Activated CD8-positive, alpha-beta memory T cell treated with anti-CD3 and anti-CD28 coated beads for 1 hour (primary cell): ENCODE measurements around the gene BCAP31.
"Not testable (repeated sequence)": the region's sequence is repeated elsewhere in the genome, so short reads cannot be mapped to it uniquely, and the experiment has no call there.

Source experiments
- DNase-seq, 2 donors: peaks; one replicate each; pipeline ENCODE4 v3.0.0-alpha.2; 2020; ENCODE audit warnings: low read depth in 1 of 2; ENCODE audit errors: extremely low read depth in 1 of 2

Gene BCAP31

GRCh38 chrX:153696538-153696937 lies 27.6 kb downstream of the BCAP31 start:
- not testable (repeated sequence) for DNase-seq

DNA sequence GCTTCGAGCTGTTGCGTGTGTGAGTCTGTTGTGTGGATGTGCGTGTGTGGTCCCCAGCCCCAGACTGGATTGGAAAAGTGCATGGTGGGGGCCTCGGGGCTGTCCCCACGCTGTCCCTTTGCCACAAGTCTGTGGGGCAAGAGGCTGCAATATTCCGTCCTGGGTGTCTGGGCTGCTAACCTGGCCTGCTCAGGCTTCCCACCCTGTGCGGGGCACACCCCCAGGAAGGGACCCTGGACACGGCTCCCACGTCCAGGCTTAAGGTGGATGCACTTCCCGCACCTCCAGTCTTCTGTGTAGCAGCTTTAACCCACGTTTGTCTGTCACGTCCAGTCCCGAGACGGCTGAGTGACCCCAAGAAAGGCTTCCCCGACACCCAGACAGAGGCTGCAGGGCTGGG lies 28.1 kb downstream of the BCAP31 start:
- DNase-seq: no peak

- no peak for DNase-seq
These were observed 29.4 kb downstream of the BCAP31 start for GRCh38 chrX:153694687-153695270.

GRCh38 chrX:153694256-153694655 lies 29.9 kb downstream of the BCAP31 start:
- DNase-seq: not testable (repeated sequence)

DNA sequence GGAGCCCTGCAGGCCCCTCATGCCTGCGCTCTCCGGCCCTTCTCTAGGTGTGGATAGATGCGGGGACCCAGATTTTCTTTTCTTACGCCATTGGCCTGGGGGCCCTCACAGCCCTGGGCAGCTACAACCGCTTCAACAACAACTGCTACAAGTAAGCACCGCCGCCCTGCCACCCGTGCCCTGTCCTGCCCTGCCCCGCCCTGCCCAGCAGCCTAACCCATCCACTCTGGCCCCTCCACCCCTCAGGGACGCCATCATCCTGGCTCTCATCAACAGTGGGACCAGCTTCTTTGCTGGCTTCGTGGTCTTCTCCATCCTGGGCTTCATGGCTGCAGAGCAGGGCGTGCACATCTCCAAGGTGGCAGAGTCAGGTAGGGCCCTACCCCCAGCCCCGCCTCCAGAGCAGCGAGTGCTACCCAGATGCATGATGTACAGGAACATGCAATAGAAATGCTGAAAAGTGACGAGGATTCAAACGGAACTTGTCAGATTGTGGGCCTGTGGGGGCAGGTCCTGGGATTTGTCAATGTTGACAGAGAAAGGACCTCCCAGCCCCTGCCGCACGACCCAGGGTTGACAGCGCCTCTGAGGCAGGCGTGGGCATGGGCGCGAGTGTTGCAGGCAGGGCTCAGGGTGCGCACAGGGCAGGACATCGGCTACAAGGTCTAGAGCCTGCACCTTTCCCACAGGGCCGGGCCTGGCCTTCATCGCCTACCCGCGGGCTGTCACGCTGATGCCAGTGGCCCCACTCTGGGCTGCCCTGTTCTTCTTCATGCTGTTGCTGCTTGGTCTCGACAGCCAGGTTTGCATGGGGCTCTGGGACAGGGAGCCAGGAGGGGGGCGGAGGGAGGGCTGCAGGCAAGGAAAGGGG lies 30.7 kb downstream of the BCAP31 start:
- DNase-seq: no peak

DNA sequence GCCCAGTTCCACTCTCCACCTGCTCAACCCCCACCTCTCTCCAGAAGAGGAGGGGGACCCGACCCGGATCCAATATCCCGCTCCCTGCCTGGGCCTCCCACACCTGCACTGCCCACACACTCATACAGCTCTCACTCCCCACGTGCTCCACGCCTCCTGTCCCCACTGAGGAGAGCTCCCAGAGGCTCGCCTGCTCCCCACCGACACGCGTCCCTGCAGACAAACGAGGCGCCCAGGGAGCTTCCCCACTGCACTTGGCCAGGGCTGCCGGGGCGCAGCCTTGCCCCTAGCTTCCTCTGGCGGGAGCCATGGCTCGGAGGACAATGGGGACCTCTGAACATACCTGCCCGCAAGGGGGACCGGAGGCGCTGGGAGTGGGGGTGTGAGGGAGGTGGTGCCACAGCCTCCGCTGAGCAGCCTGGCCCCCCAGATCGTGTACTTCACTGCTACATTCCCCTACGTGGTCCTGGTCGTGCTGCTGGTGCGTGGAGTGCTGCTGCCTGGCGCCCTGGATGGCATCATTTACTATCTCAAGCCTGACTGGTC lies 31.5 kb downstream of the BCAP31 start:
- DNase-seq: no peak

- DNase-seq: no peak
These were observed 32.2 kb downstream of the BCAP31 start for GRCh38 chrX:153692003-153692402.

DNA sequence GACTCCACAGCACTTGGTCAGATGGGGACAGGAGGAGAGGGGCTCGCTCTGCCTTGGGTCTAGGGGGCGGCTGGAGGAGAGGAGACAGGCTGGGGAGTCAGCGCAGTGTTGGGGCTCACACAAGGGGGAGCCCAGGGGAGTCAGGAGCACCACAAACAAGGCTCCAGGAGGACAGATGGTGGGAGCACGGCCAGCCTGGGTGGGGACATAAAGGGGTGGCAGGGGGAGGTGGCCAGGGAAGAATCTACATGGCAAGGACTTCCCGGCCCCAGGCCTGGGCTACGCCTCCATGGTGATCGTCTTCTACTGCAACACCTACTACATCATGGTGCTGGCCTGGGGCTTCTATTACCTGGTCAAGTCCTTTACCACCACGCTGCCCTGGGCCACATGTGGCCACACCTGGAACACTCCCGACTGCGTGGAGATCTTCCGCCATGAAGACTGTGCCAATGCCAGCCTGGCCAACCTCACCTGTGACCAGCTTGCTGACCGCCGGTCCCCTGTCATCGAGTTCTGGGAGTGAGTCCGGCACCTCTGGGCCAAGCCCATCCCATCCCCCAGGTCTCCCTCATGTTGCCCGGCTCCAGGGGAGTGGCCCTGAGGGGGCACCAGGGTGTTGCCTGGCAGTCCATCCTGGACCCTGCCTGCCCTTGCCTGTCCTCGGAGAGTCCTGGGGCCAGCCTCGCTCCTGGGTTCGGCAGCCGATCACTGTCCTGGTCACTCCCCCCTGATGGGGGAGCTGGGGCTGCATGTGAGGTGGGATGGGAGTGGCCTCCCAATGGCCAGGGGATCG lies 33.0 kb downstream of the BCAP31 start:
- not testable (repeated sequence) for DNase-seq

DNA sequence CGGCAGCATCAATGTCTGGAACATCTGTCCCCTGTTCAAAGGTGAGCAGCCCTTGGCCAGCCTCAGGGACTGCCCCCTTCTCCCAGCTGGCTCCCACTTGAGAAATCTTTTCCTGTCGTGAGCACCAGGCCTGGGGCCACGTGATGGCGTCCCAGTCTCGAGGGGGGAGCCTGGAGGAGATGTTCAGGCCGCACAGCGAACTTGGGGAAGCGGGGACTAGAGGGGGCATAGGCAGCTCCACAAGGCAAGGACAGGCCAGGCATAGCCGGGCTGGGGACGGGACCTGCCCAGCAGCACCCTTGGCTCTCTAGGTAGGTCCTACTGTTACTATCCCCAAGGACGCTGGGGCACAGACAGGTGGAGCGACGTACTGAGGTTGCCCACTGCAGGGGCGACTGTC lies 33.7 kb downstream of the BCAP31 start:
- DNase-seq: no peak

DNA sequence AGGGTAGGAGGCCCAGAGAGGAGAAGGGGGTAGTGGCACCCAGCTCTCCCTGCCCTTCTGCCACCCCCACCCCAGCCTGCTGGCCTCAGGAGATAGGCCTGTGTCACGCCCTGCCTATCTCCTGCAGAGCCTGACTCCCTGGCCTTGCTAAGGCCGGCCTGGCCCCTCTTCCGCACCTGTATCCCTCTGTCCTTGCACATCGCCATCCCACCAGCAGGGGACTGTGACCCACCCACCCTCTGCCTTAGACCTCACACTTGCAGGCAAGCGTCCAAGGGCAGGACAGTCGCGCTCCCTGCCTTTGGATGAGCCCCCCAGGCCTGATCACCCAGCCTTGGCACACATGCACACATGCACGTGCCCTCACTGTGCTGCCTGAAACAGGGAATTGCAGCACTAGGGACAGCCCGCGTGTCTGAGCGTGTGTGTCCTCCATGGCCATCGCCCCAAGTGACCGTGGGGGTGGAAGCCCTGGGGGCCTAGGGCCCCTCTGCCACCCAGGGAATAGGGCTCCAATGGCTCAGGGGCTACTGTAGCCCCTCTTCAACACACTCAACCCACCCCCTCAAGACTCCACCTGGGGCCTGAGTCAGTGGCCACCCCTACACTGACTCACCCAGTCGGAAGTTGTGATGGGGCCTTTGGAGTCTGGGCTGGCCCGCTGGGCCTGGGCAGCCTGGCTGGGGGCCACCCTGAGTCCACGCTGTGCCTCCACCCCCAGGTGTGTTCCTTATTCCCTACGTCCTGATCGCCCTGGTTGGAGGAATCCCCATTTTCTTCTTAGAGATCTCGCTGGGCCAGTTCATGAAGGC lies 34.3 kb downstream of the BCAP31 start:
- DNase-seq: no peak

DNA sequence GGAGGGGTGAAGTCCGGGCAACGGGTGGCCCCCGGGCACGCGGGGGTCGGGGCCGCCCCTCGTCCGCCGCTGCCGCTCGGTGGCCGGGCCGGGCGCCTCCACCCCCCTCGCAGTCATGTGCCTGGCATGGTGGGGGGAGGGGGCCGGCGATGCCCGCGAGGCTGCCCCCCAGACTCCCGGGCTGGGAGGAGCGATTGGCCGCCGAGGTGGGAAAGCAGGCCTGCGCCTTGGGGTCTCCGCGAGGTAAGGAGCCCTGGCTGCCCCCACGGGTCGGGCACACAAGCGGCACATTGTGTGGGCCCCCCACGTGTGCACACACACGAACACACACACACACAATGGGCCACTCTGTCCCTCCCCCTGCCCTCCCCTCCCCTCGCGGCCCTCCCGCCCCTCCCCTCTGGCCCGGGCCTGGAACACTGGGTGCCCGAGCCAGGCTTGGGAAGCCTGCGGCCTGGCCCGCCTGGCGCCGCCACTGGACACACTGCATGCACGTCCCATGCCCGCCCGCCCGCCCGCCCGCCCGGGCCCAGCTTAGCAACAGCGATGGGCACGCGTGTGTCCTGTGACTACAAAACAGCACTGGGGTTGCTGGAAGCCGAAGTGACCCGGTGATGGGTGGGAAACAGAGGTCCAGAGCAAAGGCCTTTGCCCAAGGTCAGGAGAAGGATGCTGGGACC lies 35.1 kb downstream of the BCAP31 start:
- no peak for DNase-seq

DNA sequence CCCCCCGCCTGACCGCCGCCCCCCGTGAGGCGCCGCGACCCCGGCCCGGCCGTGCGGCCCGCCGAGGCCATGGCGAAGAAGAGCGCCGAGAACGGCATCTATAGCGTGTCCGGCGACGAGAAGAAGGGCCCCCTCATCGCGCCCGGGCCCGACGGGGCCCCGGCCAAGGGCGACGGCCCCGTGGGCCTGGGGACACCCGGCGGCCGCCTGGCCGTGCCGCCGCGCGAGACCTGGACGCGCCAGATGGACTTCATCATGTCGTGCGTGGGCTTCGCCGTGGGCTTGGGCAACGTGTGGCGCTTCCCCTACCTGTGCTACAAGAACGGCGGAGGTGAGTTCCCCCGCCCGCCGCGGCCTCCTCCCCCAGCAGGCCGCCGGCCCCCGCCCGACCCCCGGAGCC lies 35.7 kb downstream of the BCAP31 start:
- DNase-seq: no peak

DNA sequence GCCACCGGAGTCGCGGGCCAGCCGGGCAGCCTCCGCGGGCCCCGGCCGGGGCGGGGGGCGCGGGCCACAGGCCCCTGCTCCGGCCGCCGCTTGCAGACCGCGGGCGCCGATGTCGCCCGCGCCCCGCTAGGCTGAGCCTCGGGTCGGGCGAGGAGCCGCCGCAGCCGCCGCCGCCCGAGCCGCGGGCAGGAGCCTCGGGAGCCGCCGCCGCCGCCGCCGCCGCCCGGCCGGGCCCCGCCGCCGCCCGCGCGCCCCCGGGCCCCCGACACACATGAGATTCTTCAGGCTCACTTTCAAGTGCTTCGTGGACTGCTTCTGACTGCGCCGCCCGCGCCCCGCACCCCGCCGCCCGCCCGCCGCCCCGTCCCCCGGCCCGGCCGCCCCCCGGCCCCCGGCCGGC lies 36.1 kb downstream of the BCAP31 start:
- no peak for DNase-seq

- DNase-seq: peak in 1 of 2 donors; percentile 14
These were observed 36.8 kb downstream of the BCAP31 start, which contains the start of gene SLC6A8 for GRCh38 chrX:153687121-153688039. Gene SLC6A8 (plus strand): TSS chrX:153687926. CDS start chrX:153688575, 649 bp downstream.

GRCh38 chrX:153686711-153687110 lies 37.5 kb downstream of the BCAP31 start:
- DNase-seq: no peak

DNA sequence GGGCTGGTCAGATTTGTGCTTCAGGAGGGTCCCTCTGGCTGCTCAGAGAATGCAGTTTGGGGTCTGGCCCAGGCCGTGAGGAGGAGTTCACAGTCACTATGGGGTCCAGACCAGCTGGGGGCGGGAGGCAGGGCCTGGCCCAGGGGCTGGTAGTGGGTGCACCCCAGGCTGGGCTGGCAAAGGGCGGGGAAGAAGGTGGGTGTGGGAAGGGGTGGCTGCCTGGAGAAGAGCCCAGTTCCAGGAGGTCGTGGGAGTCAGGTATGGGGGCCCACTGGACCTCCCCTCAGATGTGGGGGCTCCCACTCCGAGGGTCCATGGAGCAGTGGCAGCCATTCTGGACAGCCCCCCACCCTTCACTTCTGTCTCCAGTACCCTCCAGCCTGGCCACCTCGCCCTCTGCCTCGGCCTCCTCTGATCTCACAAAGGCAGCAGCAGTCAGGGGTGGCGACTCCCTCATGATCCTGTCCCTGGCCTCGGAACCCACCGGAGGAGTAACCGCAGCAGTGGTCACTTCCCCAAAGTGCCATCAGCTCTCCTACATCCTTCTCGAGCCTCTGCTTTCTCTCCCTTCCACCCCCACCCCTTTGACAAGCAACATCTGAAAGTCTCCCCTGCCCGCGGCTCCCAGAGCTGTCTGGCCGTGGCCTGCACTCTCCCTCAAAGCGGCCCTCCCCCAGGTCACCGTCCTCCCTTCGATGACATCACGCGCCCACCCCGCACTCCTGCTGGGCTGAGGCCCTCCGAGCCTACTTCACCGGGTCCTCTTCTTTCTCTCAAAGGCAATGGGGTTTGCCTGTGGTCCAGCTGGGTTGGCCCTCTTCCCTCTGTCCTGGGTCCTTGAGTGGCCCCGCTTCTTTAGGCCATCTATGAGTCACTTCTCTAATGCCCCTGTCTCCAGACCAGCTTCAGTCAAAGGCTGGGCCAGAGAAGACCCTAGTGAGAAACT lies 38.2 kb downstream of the BCAP31 start:
- no peak for DNase-seq

DNA sequence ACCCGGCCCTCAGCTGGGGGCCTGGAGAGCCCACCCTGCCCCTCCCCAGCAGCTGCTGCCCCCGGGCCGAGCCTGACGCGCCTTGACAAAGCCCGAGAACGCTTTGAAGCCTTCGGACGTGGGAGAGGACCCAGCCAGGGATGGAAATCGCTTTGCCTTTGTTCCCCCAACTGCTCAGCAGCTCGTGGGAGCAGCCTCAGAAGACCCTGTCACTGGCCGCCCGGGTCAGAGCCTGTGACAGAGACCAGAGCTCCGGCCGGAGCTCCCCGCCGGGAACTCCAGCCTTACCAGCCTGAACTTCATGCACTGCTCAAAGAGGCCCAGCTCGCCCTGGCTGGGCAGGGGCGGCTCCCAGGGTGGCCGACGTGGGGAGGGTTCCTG lies 39.0 kb downstream of the BCAP31 start:
- DNase-seq: no peak
